ENCODE measurements around the gene CUX1.

Gene CUX1

DNA sequence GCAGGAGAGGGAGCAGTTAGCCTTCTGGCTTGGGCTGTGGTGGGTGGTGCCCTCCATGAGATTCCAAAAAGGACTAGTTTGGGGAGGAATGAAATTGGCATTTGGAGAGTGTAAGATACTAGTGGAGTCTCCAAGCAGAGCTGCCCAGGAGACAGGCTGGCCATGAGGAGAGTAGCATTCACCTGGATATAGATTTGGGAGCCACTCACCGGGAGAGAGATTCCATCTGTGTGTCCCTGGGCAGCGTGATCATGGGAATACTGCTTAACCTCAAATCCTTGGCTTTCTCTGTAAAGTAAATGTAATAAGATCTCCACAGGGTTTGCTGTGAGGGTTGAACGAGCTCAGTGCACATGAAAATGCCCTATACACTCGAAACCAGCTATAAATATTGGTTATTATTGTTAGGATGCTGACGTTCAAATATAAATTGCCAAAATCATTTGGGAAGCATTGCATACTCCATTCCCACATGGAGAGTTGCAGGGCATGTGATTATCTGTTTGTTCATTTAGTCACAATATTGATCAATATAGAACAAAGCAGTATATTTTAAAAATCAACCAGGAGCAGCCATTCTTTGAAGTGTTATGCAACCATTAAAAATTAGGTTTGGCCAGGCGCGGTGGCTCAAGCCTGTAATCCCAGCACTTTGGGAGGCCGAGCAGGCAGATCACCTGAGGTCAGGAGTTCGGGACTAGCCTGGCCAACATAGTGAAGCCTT is 143.7 kb downstream of the CUX1 start:
- DNase-seq, result no peak

DNA sequence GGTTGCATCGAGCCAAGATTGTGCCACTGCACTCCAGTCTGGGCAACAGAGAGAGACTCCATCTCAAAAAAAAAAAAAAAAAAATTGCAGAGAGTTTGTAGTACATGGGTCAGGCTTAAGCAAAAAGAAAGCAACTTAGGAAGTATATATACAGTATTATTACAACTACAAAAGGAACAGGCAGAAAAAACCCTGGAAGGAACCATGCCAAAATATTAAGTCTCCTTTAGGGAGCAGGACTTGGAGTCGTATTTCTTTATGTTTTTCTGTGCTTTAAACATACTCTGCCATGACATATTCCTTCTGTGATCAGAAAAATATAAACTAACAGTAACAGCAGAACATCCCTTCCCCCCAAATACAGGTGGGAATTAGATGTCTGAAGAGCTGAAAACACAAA is 144.4 kb downstream of the CUX1 start:
- DNase-seq, result no peak

DNA sequence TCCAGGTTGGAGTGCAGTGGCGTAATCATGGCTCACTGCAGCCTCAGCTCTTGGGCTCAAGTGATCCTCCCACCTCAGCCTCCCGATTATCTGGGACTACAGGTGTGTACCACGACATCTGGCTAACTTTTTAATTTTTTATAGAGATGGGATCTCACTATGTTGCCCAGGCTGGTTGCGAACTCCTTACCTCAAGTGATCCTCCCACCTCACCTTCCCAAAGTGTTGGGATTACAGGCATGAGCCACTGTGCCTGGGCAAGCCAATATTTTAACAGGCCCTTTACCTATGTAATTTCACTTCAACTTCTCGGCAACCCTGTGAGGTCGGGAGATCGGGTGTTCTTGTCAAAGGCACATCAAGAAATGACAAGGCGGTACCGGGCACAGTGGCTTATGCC is 146.3 kb downstream of the CUX1 start:
- DNase-seq, result no peak

DNA sequence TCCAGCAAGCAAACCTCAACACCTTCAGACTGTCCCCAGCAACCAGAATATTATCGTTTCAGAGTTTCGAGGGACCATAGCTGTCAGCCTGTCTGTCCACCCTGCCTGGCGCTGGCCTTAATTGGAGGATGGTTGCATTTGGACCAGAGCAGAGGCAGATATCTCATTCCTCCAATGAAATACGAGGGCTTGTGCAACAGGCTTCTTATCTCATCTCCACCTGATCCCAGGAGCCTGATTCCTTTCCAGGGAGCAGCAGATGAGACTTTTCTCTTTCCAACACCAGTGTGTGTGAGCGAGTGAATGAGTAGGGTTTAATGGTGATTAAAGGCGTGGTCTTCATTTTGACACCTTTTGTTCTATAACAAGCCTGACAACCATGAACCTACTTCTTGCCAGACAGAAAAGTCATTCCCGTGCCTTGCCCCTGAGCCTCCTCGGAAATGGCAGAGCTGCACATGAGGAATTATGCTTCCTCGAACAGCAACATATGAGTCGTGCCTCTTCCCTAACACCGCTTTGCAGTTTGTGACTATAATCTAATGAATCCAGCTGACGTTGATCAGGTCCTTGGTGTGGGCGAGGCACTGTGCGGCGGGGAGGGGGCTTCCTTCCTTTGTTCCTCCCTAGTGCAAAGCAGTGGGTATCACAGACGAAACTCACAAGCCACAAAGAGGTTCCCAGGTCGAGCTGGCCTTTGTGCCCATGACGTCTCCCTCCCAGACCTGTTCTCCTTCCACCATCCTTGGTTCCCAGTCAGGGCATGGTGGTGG is 147.4 kb downstream of the CUX1 start:
- no peak for DNase-seq

DNA sequence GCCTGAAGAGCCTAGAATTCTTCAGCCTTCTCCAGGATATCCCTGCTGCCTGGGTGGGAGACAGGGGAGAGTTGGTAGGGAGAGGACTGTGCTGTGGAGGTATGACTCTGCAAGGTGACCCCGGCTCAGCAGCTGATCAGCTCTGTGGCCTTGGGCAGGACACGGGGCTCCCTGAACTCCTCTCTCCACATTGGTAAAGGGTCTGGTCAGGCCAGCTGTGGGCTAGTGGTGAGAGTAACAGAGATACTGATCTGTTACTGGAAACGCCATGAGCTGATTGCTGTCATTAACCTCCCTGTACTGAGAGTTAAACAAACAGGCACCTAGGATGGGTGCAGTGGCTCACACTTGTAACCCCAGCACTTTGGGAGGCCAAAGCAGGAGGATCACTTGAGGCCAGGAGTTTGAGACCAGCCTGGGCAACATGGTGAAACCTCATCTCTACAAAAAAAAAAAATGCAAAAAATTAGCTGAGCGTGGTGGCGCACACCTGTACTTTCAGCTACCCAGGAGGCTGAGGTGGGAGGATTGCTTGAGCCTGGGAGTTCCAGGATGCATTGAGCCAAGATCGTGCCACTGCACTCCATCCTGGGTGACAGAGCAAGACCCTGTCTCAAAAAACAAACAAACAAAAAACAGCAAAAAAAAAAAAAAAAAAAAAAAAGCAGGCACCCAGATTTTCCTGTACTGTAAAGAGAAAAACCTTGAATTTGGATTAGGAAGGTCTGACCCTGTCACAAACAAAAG is 151.5 kb downstream of the CUX1 start:
- DNase-seq, result no peak

DNA sequence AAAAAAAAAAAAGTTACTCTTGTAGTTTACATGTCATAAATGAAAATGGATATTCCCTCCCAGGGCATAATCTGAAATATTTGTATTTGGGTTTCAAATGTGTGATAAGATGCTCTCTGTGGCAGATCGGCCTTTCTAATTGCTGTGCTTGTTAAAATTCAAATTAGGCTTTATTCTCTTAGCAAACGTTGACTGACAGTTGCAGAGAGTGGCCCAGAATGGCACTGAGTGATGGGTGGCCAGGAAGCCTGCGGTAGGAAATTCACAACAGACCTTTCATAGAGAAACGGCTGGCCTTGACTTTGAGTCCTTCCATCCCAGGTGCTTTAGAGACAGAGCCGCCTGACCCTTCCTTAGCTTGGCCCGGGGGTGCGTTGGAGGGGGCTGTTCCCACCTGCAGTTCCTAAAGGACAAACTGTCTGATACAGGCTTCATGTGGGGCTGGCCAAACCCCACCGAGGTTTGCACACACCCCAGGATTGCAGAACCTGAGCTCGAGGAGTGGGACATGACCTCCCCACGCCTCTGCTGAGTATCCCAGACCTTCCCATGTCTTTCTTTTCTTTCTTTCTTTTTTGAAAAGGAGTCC is 152.7 kb downstream of the CUX1 start:
- no peak for DNase-seq

DNA sequence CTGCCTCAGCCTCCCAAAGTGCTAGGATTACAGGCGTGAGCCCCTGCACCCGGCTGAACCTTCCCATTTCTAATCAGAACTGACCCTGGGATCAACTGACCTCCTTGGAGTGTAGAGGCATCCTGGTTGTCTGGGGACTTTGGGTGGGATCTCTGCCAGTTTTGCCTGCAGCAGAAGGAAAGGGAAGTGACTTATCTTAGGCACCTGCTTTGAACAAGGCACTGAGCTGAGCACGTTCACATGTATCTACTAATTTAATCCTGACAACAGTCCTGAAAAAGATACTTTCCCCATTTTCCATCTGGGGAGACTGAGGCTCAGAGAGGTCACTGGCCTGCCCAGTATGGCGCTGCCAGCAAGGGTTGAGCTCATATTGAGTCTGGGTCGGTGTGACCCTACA is 153.4 kb downstream of the CUX1 start:
- DNase-seq, result no peak

DNA sequence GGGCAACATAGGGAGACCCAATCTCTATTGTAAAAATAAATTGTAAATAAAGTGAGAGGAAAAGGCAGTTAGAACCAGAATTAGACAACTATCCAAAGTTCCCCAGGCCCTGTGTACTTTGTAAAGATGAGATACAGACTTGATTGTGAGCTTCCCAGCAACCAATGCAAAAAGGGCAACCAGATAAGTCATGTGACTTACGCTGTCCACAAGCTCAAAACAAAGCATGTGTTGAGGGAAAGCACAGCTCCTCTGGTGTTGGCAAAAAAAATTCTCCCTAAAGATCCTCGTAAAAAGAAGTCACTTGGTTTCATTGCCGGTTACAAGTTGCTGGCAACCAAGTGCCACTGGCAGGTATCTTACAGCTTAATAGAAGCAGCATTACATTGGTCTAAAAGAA is 154.0 kb downstream of the CUX1 start:
- no peak for DNase-seq

DNA sequence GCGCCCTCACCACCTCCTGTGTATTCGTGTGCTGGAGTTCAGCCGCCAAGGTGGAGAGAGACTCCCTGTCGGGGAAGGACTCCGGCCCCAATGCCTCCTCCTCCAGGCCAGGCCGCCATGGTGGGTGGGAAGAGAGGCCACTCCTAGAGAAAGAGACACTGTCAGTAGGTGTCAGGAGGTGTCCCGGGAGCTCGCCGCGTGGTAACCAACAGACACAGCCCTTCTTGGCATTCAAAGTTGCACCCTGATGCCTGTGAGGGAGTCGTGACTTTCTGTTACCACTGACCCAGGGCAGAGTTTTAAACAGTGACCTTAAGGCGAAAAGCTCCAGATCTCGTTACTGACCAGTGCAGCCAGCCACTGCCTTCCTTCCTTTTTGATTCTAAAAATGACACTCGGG is 155.2 kb downstream of the CUX1 start:
- no peak for DNase-seq

DNA sequence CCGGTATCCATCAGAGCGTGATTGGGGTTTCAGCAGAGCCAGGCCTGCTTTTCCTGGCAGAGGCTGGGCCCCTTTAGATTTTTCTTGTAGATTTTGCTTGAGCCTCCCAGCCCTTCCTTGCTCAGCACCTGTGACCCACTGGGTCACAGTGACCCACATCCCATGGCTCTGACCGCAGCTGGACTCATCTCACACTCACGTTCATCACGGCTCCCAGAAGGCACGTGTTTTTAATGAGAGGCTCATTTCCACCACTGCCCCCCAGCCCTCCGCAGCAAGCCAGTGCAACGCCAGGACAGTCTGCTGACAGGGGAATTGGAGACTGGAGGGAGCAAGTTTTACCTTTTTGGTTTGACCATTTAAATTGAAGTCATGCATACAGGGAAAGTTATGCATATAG is 155.7 kb downstream of the CUX1 start:
- DNase-seq, result no peak

DNA sequence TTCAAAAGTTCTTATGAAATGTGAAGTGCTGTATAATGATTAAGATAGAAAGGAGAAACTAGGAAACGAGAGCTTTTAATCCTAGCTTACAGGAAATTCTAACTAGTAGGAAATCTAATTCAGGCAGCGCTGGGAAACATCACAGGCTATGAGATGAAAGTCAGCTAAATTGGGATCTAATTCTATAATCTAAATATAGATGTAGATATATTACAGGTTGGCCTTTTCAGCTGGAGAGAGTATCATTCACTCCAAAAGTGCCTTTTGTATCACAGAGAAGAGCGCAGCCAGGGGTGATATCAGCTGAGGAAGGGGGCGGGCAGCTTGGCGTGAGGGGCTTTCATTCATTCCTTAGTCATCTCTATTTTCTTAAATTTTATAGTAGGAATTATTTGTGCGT is 157.0 kb downstream of the CUX1 start:
- DNase-seq, result no peak

DNA sequence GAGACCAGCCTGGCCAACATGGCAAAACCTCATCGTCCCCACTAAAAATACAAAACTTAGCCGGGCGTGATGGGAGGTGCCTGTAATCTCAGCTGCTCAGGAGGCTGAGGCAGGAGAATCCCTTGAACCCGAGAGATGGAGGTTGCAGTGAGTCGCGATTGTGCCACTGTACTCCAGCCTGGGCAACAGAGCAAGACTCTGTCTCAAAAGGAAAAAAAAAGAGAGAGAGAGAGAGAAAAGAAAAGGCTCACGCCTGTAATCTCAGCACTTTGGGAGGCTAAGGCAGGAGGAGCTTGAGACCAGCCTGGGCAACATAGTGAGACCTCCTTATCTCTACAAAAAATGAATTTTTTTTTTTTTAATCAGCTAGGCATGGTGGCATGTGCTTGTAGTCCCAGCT is 157.6 kb downstream of the CUX1 start:
- no peak for DNase-seq

DNA sequence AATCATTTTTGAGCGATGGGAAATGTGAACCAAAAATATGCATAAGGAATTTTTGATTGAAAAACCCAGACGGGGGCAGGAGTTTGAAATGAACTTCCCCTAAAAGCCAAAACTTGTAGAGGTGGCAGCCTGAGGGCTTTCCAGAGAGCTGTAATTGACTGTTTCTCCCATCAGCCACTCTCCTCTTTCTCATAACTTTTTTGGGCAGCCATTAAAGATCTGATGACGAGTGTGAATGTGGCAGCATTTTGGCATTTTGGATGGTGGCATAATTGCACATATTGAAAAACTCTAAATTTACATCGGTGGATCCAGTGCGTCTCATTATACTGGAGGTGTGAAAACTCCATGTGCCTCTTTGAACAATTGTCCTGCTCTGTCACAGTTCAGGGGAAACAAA is 159.0 kb downstream of the CUX1 start:
- no peak for DNase-seq

DNA sequence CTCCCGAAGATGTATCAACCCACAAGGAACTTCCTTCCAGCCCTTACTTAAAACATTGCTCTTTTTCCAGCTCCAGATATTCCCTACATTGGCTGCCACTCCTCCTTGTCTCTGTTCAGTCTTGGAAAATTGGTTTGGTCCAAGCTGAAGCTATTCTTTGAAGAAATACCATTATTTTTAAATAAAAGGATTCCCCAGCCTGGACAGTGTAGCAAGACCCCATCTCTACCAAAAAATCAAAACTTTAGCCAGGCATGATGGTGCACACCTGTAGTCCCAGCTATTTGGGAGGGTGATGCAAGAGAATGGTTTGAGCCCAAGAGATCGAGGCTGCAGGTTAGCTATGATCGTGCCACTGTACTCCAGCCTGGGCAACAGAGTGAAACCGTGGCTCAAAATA is 159.8 kb downstream of the CUX1 start:
- no peak for DNase-seq

DNA sequence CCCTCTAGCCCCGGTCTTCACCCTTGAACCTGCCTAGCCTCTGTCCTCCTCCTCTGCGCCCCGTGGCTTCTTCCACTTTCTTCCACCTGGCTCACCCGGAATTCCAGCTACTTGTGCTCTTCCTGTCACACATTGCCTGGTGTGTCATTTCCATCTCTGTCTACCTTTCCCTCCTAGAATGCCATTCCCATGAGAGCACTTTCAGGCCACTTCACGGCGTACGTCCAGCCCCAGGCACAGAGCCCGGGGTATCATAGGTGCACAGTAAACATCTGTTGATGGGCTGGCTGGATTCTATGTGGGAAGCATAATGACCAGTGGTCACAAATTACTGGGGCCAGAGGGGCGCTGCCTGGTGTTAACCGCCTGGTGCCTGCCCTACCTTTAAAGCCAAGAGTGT is 161.3 kb downstream of the CUX1 start:
- DNase-seq, result no peak

DNA sequence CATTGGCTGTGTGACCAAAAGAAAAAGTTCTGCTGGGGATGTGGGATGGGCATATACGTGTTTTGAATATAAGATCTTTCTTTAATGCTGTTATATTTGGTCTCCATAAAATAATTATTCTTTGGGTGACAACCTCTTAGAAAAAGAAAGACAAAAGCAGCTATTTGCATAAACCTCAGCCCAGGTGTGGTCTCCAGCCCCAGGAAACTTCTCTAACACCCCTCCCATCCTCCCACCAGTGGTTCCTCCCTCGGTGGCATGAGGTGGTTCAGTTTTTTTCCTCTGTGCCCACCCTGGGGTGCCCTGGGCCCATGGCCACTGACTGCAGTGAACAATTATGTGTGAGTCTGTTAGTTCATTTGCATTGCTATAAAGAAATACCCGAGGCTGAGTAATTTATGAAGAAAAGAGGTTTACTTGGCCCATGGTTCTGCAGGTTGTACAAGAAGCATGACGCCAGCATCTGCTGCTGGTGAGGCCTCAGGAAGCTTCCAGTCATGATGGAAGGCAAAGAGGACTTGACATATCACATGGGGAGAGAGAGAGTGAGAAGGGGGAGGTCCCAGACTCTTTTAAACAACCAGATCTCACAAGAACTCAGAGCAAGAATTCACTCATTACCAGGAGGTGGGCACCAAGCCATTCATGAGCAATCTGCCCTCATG is 165.9 kb downstream of the CUX1 start:
- no peak for DNase-seq

DNA sequence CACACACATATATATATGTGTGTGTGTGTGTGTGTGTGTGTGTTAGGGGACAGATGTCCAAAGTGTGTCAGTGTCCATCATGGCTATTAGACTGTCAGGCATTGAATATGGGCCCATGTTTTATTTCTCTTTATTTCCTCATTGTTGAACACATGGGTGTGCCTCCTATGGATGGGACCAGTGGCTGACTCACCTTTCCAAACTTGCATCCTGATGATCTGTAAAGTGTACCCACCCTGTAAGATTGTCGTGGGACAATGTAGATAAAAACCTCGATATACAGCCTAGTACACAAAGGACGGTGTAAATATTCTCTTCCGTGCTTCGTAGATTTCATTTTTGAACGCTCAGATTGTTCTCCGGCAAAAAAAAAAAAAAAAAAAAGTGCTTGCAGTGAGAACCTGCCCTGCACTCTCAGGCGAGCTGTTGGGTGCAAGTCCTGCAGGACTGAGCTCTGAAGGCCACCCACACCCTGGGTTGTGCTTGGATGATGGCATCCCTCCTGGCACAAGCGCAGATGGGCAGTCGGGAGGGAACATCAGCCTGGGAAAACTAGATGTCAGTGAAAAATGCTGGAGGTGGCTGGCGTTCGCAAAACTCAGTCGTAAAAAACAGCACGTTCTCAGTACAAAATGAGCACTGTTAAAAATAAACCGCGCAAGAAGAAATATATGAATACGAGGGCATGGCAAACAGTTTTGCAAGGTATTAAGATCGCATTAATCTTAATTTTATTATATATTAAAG is 166.9 kb downstream of the CUX1 start:
- DNase-seq, result no peak

DNA sequence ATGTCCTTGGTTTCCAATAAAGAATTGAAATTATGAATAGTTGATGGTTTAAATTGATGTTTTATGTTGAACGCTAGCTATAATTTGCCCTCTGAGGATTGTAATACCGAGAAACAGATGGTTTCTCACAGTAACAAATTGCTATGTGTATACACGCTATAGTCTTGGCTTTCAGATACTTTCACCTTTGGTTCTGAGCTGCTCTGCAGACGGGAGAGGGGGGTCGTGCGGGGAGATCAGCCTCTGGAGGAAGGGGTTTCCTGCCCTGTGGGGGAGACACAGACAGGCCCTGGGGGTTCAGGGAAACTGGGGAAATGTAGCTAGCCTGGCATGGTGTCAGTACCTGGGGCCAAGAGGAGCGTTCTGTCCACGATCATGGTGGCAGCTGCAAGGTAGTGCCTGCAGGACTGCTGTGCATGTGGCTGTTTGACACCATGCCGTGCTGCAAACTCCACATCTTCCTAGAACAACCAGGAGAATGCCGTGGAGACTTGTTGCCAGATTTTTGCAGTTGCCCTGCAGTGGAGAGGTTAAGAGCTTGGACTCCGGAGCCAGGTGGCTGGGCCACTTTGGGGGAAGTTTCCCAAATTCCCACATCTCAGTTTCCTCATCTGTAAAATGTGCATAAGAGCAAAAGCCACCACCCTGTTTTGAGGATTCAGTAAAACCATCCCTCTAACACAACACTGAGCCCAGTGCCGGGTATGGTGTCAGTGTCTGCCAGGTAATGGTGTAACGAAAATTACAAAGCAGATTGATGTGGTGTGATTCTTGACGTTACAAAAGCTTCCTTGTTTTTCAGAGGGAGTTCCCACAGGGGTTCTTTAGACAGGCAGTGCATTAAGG is 167.9 kb downstream of the CUX1 start:
- no peak for DNase-seq

DNA sequence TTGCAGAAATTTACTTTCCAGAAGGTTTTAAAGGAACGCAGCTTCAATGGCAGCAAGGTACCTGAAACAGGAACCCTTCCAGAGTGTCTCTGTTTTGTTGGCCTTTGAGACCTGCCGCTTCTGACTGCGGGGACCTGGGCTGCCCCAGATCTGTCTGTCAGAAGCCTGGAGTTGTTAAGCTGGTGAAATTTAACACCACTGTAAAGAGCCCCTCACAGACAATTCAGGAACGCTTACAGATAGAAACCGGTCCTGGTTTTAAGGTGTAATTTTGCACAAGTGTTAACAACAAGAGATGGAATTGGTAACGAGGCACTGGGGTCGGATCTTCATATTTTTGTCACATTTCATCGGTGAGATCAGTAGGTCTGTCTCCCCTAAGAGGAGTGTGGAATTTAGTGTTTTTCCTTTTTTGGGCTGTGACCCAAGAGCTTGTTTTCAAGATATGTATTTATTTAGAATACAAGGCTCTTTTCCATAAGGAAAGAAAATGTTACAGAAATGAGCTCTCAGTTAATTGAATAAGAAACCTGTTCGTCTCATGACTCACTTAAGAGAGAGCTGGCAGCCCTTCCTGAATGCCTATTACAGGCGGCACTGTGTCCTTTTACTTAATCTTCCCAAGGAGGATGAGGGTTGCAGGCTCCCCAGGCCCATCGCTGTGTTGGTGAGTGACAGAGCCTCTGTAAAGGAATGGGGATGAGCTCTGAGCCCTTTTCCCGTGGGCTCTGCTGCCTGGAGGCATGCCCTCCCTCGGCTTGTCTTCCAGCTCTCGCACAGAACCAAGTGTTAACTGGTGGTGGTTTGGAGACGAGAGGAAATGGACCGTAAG is 168.7 kb downstream of the CUX1 start:
- DNase-seq, result no peak

DNA sequence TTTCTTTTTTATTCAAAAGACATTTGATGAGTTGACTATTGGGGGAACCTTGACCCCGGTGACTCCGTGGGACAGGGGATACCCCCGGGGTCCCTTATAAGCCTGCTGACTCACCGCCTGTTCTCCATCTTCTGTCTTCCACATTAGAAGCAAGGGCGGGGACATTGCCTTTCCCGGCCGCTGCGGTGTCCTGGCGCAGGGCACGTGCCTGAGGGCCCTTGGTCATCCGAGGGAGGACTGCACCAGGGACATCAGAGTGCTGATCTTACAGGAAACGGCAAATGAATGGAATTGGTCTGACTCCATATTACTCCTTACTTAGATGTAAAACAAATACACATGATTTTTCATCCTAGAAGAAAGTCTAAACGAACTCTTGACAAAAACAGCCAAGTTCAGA is 170.1 kb downstream of the CUX1 start:
- no peak for DNase-seq
